Natural killer cell (primary cell): Measurements from ENCODE around the gene KDM7A. TPM values are rescaled to one million over a fixed set of nuclear protein-coding genes. Genes with fewer than 3 reads are reported as not detected.

Experiments
- ATAC-seq, 3 donors: fragments of 150-1000 bp in 2 of 3; fragments of 200-7000 bp in 1 of 3; cut with Tn5 transposase; 1 replicate in 1 of 3; 2 replicates in 2 of 3; pipeline ENCODE4 v1.10.0; 2021; ENCODE audit warnings: mild to moderate bottlenecking in 2 of 3, moderate library complexity in 2 of 3
- DNase-seq, 2 donors: peaks; one replicate each; pipeline versions ENCODE4 v3.0.0 to v3.0.0-alpha.2; 2013 to 2021; ENCODE audit warnings: mixed read lengths in 1 of 2
- H3K27ac ChIP-seq: one replicate; pipeline ENCODE4 v1.5.1; 2013; ENCODE audit warnings: mild to moderate bottlenecking, low read length
- H3K27me3 ChIP-seq: one replicate; pipeline ENCODE4 v1.6.1; 2013; ENCODE audit warnings: low read length; ENCODE audit not compliant: control insufficient read depth, insufficient read depth
- H3K36me3 ChIP-seq: one replicate; pipeline ENCODE4 v1.6.1; 2013; ENCODE audit warnings: low read length; ENCODE audit not compliant: control insufficient read depth, insufficient read depth
- H3K4me1 ChIP-seq: one replicate; pipeline ENCODE4 v1.6.1; 2013; ENCODE audit warnings: low read length; ENCODE audit not compliant: control insufficient read depth, insufficient read depth
- H3K4me3 ChIP-seq: one replicate; pipeline ENCODE4 v1.5.1; 2013; ENCODE audit warnings: low read length
- H3K9me3 ChIP-seq: one replicate; pipeline ENCODE4 v1.6.1; 2013; ENCODE audit warnings: low read length; ENCODE audit not compliant: control insufficient read depth, insufficient read depth
- H3K27ac Mint-ChIP-seq, 2 donors: one replicate each; pipeline ENCODE4 v1.8.0; 2022; ENCODE audit warnings: mild to moderate bottlenecking in 2 of 2, mixed read lengths in 2 of 2, moderate library complexity in 1 of 2
- H3K27me3 Mint-ChIP-seq, 2 donors: one replicate each; pipeline ENCODE4 v1.8.0; 2022; ENCODE audit warnings: low read depth in 2 of 2, mixed read lengths in 2 of 2
- H3K36me3 Mint-ChIP-seq: one replicate; pipeline ENCODE4 v1.8.0; 2022; ENCODE audit warnings: mixed read lengths
- H3K4me1 Mint-ChIP-seq, 2 donors: one replicate each; pipeline ENCODE4 v1.8.0; 2022; ENCODE audit warnings: mixed read lengths in 2 of 2
- H3K4me3 Mint-ChIP-seq: one replicate; pipeline ENCODE4 v1.8.0; 2022; ENCODE audit warnings: mild to moderate bottlenecking, moderate library complexity, mixed read lengths
- H3K9me3 Mint-ChIP-seq, 2 donors: one replicate each; pipeline ENCODE4 v1.8.0; 2022; ENCODE audit warnings: mixed read lengths in 2 of 2
- CTCF ChIP-seq: fragments of 200-600 bp; IDR thresholded peaks from one replicate; pipeline ENCODE4 v1.8.0; 2022; ENCODE audit warnings: antibody characterized with exemption
- WGBS: methylation state at CpG from one replicate; pipeline ENCODE4 v1.1.7; 2013; ENCODE audit warnings: missing lambda C conversion rate; ENCODE audit not compliant: insufficient coverage; 5-methylcytosine and 5-hydroxymethylcytosine counted together
- intact Hi-C: fragments of 100-400 bp; cut with micrococcal nuclease; formaldehyde crosslinking; loops from one replicate; pipeline ENCODE4 v1.14.2; 2022
- total RNA-seq, 4 donors: library from RNA; stranded (reverse); fragments of 120-200 nt in 1 of 4; gene quantifications; one replicate each; pipeline versions ENCODE4 v1.2.3 to v1.2.4, GENCODE V29; 2013 to 2022

The KDM7A gene
- total RNA-seq, 3 donors from 2014 or later (not counting 1 experiment from before 2014, with no cell fraction given): 25.2 to 38.1 (median 36.1) TPM

GRCh38 chr7:140195859-140196258 is 19.1 kb upstream of the KDM7A start:
- H3K27ac ChIP-seq: no peak overlapping the region
- no peak overlapping the region for H3K4me3 ChIP-seq
- no peaks in the 10 kb centered on the region for H3K4me1 ChIP-seq
- Mint-ChIP-seq H3K9me3 (no peaks in the 10 kb centered on the region), H3K4me1 (no peaks in the 10 kb centered on the region), H3K36me3 (no peaks in the 10 kb centered on the region), H3K4me3 (no peak overlapping the region), H3K27ac (no peak overlapping the region), H3K27me3 (peaks cover 0 to under 1% of the 10 kb centered on the region in 2 donors)
- H3K36me3 ChIP-seq: no peaks in the 10 kb centered on the region
- no peak for ATAC-seq
- TF ChIP-seq CTCF: no peak
- no peaks in the 10 kb centered on the region for H3K27me3 ChIP-seq
- WGBS: no CpG with 5 or more reads among the region's 1 CpG
- intact Hi-C loops: no loop called here
- H3K9me3 ChIP-seq: peaks cover 9% of the 10 kb centered on the region
- no peak for DNase-seq

- H3K4me1 ChIP-seq: no peaks in the 10 kb centered on the region
- DNase-seq (no peak), ATAC-seq (no peak)
- peaks cover 9% of the 10 kb centered on the region for H3K9me3 ChIP-seq
- Mint-ChIP-seq H3K4me3 (no peak overlapping the region), H3K27me3 (peaks cover 0 to 11% of the 10 kb centered on the region in 2 donors), H3K27ac (no peak overlapping the region), H3K9me3 (no peaks in the 10 kb centered on the region), H3K36me3 (no peaks in the 10 kb centered on the region), H3K4me1 (no peaks in the 10 kb centered on the region)
- peaks cover 2% of the 10 kb centered on the region for H3K27me3 ChIP-seq
- no peak for TF ChIP-seq CTCF
- no peaks in the 10 kb centered on the region for H3K36me3 ChIP-seq
- no peak overlapping the region for H3K27ac ChIP-seq
- H3K4me3 ChIP-seq: no peak overlapping the region
- intact Hi-C loops: no loop called here
Measured at GRCh38 chr7:140192620-140193019, 15.8 kb upstream of the KDM7A start.

GRCh38 chr7:140192176-140192575 is 15.4 kb upstream of the KDM7A start:
- H3K4me3 Mint-ChIP-seq: no peak overlapping the region
- H3K27ac Mint-ChIP-seq: no peak overlapping the region
- H3K4me3 ChIP-seq: no peak overlapping the region
- WGBS: 94% methylated on average over 3 of the region's 3 CpGs
- no peak for TF ChIP-seq CTCF
- H3K9me3 ChIP-seq: peaks cover 9% of the 10 kb centered on the region
- DNase-seq (no peak), ATAC-seq (no peak)
- peaks cover 0 to 11% of the 10 kb centered on the region in 2 donors for H3K27me3 Mint-ChIP-seq
- no peaks in the 10 kb centered on the region for H3K36me3 ChIP-seq
- no peak overlapping the region for H3K27ac ChIP-seq
- no peaks in the 10 kb centered on the region for H3K4me1 ChIP-seq
- H3K4me1 Mint-ChIP-seq: no peaks in the 10 kb centered on the region
- H3K36me3 Mint-ChIP-seq: no peaks in the 10 kb centered on the region
- intact Hi-C loops: no loop called here
- H3K9me3 Mint-ChIP-seq: no peaks in the 10 kb centered on the region
- H3K27me3 ChIP-seq: peaks cover 2% of the 10 kb centered on the region

- Mint-ChIP-seq H3K9me3 (no peaks in the 10 kb centered on the region), H3K27me3 (peaks cover 3 to 11% of the 10 kb centered on the region in 2 donors), H3K4me1 (no peaks in the 10 kb centered on the region), H3K36me3 (no peaks in the 10 kb centered on the region), H3K27ac (no peak overlapping the region), H3K4me3 (no peak overlapping the region)
- Histone ChIP-seq H3K4me3 (no peak overlapping the region), H3K27ac (no peak overlapping the region), H3K4me1 (no peaks in the 10 kb centered on the region), H3K36me3 (no peaks in the 10 kb centered on the region), H3K27me3 (peaks cover 3% of the 10 kb centered on the region), H3K9me3 (no peaks in the 10 kb centered on the region)
- no peak for ATAC-seq
- intact Hi-C loops: no loop called here
- no peak for DNase-seq
- TF ChIP-seq CTCF: no peak
Measured at GRCh38 chr7:140190588-140190987, 13.8 kb upstream of the KDM7A start.
